H1 (cell line): ENCODE measurements around the gene FES. TPM values are rescaled to one million over a fixed set of nuclear protein-coding genes. Genes with fewer than 3 reads are reported as not detected.

Experiments
- CTCF ChIA-PET: fragments of 300-600 bp; sonication (Branson Sonifier 250); formaldehyde crosslinking; loops from one replicate; lab custom pipeline; 2021; ENCODE audit not compliant: partially characterized antibody; lab: Charles Lee
- POLR2A ChIA-PET: fragments of 300-600 bp; sonication (Branson Sonifier 250); formaldehyde crosslinking; loops from one replicate; lab custom pipeline; 2021; ENCODE audit warnings: inconsistent platforms; ENCODE audit not compliant: partially characterized antibody; lab: Charles Lee
- DNase-seq, 2 experiments: peaks; one replicate each; pipeline versions ENCODE4 v3.0.0 to v3.0.0-alpha.2; 2010 to 2022; ENCODE audit warnings: low spot score in 2 of 2, low read depth in 1 of 2, mixed read lengths in 1 of 2
- FAIRE-seq: peaks from 2 replicates; lab custom pipeline; 2011; peaks lifted over from hg19 to GRCh38; lab: Jason Lieb, UNC
- H2AFZ ChIP-seq: 2 replicates; pipeline ENCODE4 v1.8.1; 2012; ENCODE audit warnings: low read length, inconsistent platforms
- H2AK5ac ChIP-seq: 2 replicates; pipeline ENCODE4 v1.6.1; 2013; ENCODE audit warnings: low read depth, low read length
- H2BK120ac ChIP-seq: replicated peaks from 2 replicates; pipeline ENCODE3; 2013; ENCODE audit warnings: low read depth, low read length, inconsistent platforms
- H2BK12ac ChIP-seq: 2 replicates; pipeline ENCODE4 v1.6.1; 2013; ENCODE audit warnings: low read depth, low read length
- H2BK15ac ChIP-seq: 2 replicates; pipeline ENCODE4 v1.6.1; 2013; ENCODE audit warnings: low read length
- H2BK20ac ChIP-seq: 2 replicates; pipeline ENCODE4 v1.6.1; 2013; ENCODE audit warnings: low read length
- H2BK5ac ChIP-seq: 2 replicates; pipeline ENCODE4 v1.6.1; 2013; ENCODE audit warnings: low read depth, low read length
- H3K14ac ChIP-seq: 2 replicates; pipeline ENCODE4 v1.6.1; 2013; ENCODE audit warnings: inconsistent platforms; ENCODE audit not compliant: insufficient read length
- H3K18ac ChIP-seq: 2 replicates; pipeline ENCODE4 v1.6.1; 2013; ENCODE audit warnings: low read length; ENCODE audit errors: extremely low read depth
- H3K23ac ChIP-seq: 2 replicates; pipeline ENCODE4 v1.6.1; 2013; ENCODE audit warnings: inconsistent platforms; ENCODE audit not compliant: insufficient read length
- H3K23me2 ChIP-seq: 2 replicates; pipeline ENCODE4 v1.6.1; 2013; ENCODE audit warnings: low read depth, low read length
- H3K27ac ChIP-seq: 2 replicates; pipeline ENCODE4 v1.6.1; 2011; ENCODE audit warnings: low read depth, low read length, inconsistent platforms
- H3K27me3 ChIP-seq, 4 experiments: replicated peaks in 1 of 4; 1 replicate in 1 of 4; 2 replicates in 3 of 4; pipeline versions ENCODE4 v1.6.1 to v1.8.1; 2011 to 2013; ENCODE audit warnings: low read length in 3 of 4, mild to moderate bottlenecking in 3 of 4, inconsistent platforms in 2 of 4, mixed read lengths in 2 of 4, moderate library complexity in 1 of 4; ENCODE audit not compliant: control insufficient read depth in 3 of 4, insufficient read depth in 3 of 4; ENCODE audit errors: extremely low read depth in 1 of 4
- H3K36me3 ChIP-seq, 4 experiments: 2 replicates each; pipeline versions ENCODE4 v1.6.1 to v1.8.1; 2011 to 2013; ENCODE audit warnings: mild to moderate bottlenecking in 4 of 4, low read length in 3 of 4, moderate library complexity in 2 of 4, control low read depth in 1 of 4, inconsistent platforms in 1 of 4; ENCODE audit not compliant: insufficient read depth in 4 of 4, control insufficient read depth in 2 of 4
- H3K4ac ChIP-seq: replicated peaks from 2 replicates; pipeline ENCODE3; 2013; ENCODE audit warnings: low read length, low read depth, mixed read lengths, inconsistent platforms; ENCODE audit not compliant: insufficient read length
- H3K4me1 ChIP-seq, 4 experiments: replicated peaks in 1 of 4; 1 replicate in 1 of 4; 2 replicates in 3 of 4; pipeline versions ENCODE4 v1.6.1 to v1.8.1; 2011 to 2013; ENCODE audit warnings: low read length in 3 of 4, inconsistent platforms in 2 of 4, mixed read lengths in 1 of 4; ENCODE audit not compliant: insufficient read depth in 4 of 4, control insufficient read depth in 3 of 4
- H3K4me2 ChIP-seq, 2 experiments: 2 replicates each; pipeline versions ENCODE4 v1.6.1 to v1.8.1; 2011 to 2013; ENCODE audit warnings: low read depth in 2 of 2, low read length in 2 of 2, control low read depth in 1 of 2, inconsistent platforms in 1 of 2, mild to moderate bottlenecking in 1 of 2; ENCODE audit not compliant: insufficient read depth in 1 of 2
- H3K4me3 ChIP-seq, 4 experiments: fragments of 200-600, 300-600 bp in 1 of 4; sonication (generic), shearing (Covaris generic), sonication (Bioruptor Twin) in 1 of 4; 2 replicates each; pipeline versions ENCODE4 v1.5.1 to v1.8.1; 2011 to 2016; ENCODE audit warnings: low read length in 4 of 4, low read depth in 3 of 4, control low read depth in 2 of 4, inconsistent platforms in 2 of 4, mild to moderate bottlenecking in 2 of 4, mixed read lengths in 1 of 4, moderate library complexity in 1 of 4; ENCODE audit not compliant: insufficient read depth in 2 of 4; ENCODE audit errors: extremely low read depth in 1 of 4
- H3K56ac ChIP-seq: replicated peaks from 2 replicates; pipeline ENCODE3; 2013; ENCODE audit warnings: low read depth, mild to moderate bottlenecking, mixed read lengths, low read length, inconsistent platforms; ENCODE audit not compliant: insufficient read length
- H3K79me1 ChIP-seq: 2 replicates; pipeline ENCODE4 v1.6.1; 2013; ENCODE audit warnings: low read depth, low read length, control low read depth
- H3K79me2 ChIP-seq, 2 experiments: 2 replicates each; pipeline versions ENCODE4 v1.6.1 to v1.8.1; 2012 to 2013; ENCODE audit warnings: low read length in 2 of 2, mild to moderate bottlenecking in 2 of 2, inconsistent platforms in 1 of 2; ENCODE audit not compliant: insufficient read depth in 2 of 2, control insufficient read depth in 1 of 2
- H3K9ac ChIP-seq, 4 experiments: replicated peaks in 1 of 4; 1 replicate in 1 of 4; 2 replicates in 3 of 4; pipeline versions ENCODE4 v1.6.1 to v1.8.1; 2011 to 2013; ENCODE audit warnings: low read depth in 3 of 4, low read length in 3 of 4, control low read depth in 2 of 4, mild to moderate bottlenecking in 2 of 4, moderate library complexity in 2 of 4, inconsistent platforms in 1 of 4; ENCODE audit errors: extremely low read depth in 1 of 4
- H3K9me3 ChIP-seq, 2 experiments: 2 replicates each; pipeline versions ENCODE4 v1.6.1 to v1.8.1; 2012 to 2013; ENCODE audit warnings: mild to moderate bottlenecking in 2 of 2, moderate library complexity in 2 of 2, control low read depth in 1 of 2, inconsistent platforms in 1 of 2, low read depth in 1 of 2, low read length in 1 of 2, mixed read lengths in 1 of 2; ENCODE audit not compliant: insufficient read depth in 2 of 2
- H4K20me1 ChIP-seq, 2 experiments: replicated peaks in 1 of 2; 2 replicates each; pipeline versions ENCODE3 to v1.8.1; 2011 to 2013; ENCODE audit warnings: inconsistent platforms in 2 of 2, low read length in 2 of 2, mild to moderate bottlenecking in 1 of 2; ENCODE audit not compliant: insufficient read depth in 2 of 2, control insufficient read depth in 1 of 2
- H4K5ac ChIP-seq: 2 replicates; pipeline ENCODE4 v1.6.1; 2013; ENCODE audit warnings: low read length, low read depth, mixed read lengths, inconsistent platforms; ENCODE audit not compliant: insufficient read length
- H4K8ac ChIP-seq: 2 replicates; pipeline ENCODE4 v1.8.0; 2013; ENCODE audit warnings: mild to moderate bottlenecking, moderate library complexity, low read length, inconsistent platforms; ENCODE audit not compliant: insufficient read depth; ENCODE audit errors: extremely low read depth
- H4K91ac ChIP-seq: replicated peaks from 2 replicates; pipeline ENCODE3; 2013; ENCODE audit warnings: low read length, mixed read lengths, inconsistent platforms; ENCODE audit not compliant: insufficient read length
- BCL11A ChIP-seq, 2 experiments: IDR thresholded peaks; one replicate each; pipeline ENCODE4 v1.6.1; 2011; ENCODE audit warnings: low read depth in 2 of 2, low read length in 2 of 2, mild to moderate bottlenecking in 2 of 2
- EP300 ChIP-seq, 2 experiments: IDR thresholded peaks; 1 replicate in 1 of 2; 2 replicates in 1 of 2; pipeline ENCODE4 v1.6.1; 2011 to 2012; ENCODE audit warnings: low read depth in 2 of 2, low read length in 2 of 2, mild to moderate bottlenecking in 2 of 2, borderline replicate concordance in 1 of 2, inconsistent platforms in 1 of 2, moderate library complexity in 1 of 2
- HDAC6 ChIP-seq: IDR thresholded peaks from one replicate; pipeline ENCODE4 v1.7.1; 2012; ENCODE audit warnings: low read depth, mild to moderate bottlenecking, inconsistent platforms, low read length, moderate library complexity
- KDM4A ChIP-seq: IDR thresholded peaks from one replicate; pipeline ENCODE4 v1.7.1; 2012; ENCODE audit warnings: low read depth, mild to moderate bottlenecking, moderate library complexity, low read length, inconsistent platforms; ENCODE audit not compliant: severe bottlenecking
- PHF8 ChIP-seq: fragments of 200-600 bp; sonication (generic); conservative IDR thresholded peaks from 2 replicates; pipeline ENCODE4 v1.7.1; 2012; ENCODE audit warnings: low read depth, mild to moderate bottlenecking, inconsistent platforms, low read length, moderate library complexity
- POLR2A ChIP-seq, 2 experiments: IDR thresholded peaks; 1 replicate in 1 of 2; 2 replicates in 1 of 2; pipeline ENCODE4 v1.6.1; 2011; ENCODE audit warnings: low read depth in 2 of 2, low read length in 2 of 2, mild to moderate bottlenecking in 2 of 2; ENCODE audit errors: control extremely low read depth in 1 of 2
- POLR2AphosphoS5 ChIP-seq: IDR thresholded peaks from 2 replicates; pipeline ENCODE4 v1.6.1; 2011; ENCODE audit warnings: low read depth, low read length
- RXRA ChIP-seq: IDR thresholded peaks from 2 replicates; pipeline ENCODE4 v1.6.1; 2011; ENCODE audit warnings: low read depth, mild to moderate bottlenecking, low read length, moderate library complexity; ENCODE audit not compliant: insufficient read depth
- TBP ChIP-seq: IDR thresholded peaks from 2 replicates; pipeline ENCODE4 v1.6.1; 2011; ENCODE audit warnings: low read depth, low read length, improper control_type of control experiment
- WGBS, 2 experiments: shearing (Covaris generic) in 1 of 2; methylation state at CpG; one replicate each; pipeline versions ENCODE4 v1.1.6 to v1.1.7; 2013 to 2015; ENCODE audit warnings: low lambda C conversion rate in 2 of 2, mixed read lengths in 2 of 2, inconsistent platforms in 1 of 2, low coverage in 1 of 2, missing lambda C conversion rate in 1 of 2; ENCODE audit not compliant: insufficient replicate concordance in 2 of 2, insufficient coverage in 1 of 2, insufficient read length in 1 of 2; ENCODE audit errors: extremely low coverage in 1 of 2, missing lambda C conversion rate in 1 of 2; 5-methylcytosine and 5-hydroxymethylcytosine counted together
- polyA plus RNA-seq, 7 experiments: library from polyadenylated mRNA; depleted of rRNA in 3 of 7; stranded (reverse) in 5 of 7; unstranded in 2 of 7; fragments of >200 nt in 5 of 7; fragments of 200-250 nt in 2 of 7; gene quantifications; 1 replicate in 5 of 7; 2 replicates in 1 of 7; 4 replicates in 1 of 7; pipeline versions ENCODE4 v1.2.1 to v1.2.3, GENCODE V29; 2011 to 2013; ENCODE audit warnings: missing spikeins in 2 of 7, mixed read lengths in 2 of 7
- total RNA-seq: library from RNA; stranded (reverse); fragmentation: NEBNext Ultra II Directional; extraction: Animal tissue kit (Norgen Biotek cat#: 25700); gene quantifications from 2 replicates; pipeline ENCODE4 v1.2.1, GENCODE V29; 2021
- TF ChIP-seq, protein P1 (sequence below): IDR thresholded peaks from 2 replicates; pipeline ENCODE4 v1.6.1; 2011; ENCODE audit warnings: low read length, improper control_type of control experiment

FES gene
- total and polyA plus RNA-seq, 2 of the 8 experiments (the other 6 are each of a cell fraction or from before 2014, with no cell fraction given): 8.5 to 8.6 TPM

DNA sequence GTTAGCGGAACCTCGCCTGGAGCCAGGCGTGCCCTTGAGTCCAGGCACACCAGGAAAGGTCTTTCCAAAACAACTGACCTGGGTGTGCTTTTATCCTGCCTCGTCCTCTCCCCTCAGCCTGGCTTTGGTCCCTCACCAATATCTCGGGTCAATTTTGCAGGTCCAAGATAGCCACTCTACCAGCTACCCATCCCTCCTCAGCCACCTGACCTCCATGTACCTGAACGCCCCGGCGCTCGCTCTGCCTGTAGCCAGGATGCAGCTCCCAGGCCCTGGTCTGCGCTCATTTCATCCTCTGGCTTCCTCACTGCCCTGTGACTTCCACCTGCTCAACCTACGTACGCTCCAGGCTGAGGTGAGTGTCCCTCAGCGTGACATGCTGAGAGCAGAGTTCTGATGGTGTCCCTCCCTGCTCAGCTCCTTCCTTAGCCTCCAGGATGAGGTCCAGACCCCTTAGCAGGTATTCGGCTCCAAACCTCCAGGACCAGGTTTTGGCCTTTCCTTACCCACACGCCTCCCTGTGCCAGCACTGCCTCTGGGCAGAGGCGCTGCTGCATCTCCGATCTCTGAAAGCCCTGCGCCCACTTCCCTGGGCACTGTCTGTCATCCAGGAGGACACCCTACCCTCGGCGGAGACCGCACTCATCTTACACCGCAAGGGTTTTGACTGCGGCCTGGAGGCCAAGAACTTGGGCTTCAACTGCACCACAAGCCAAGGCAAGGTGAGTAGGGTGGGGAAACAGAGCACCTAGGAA is 33.9 kb downstream of the FES start:
- Histone ChIP-seq H2AFZ (no peak overlapping the region), H3K14ac (no peak overlapping the region), H2BK20ac (no peak overlapping the region), H3K79me2 (no peaks in the 10 kb centered on the region), H3K4me1 (peaks cover 0 to 2% (median 0%) of the 10 kb centered on the region in 4 experiments; a peak in 2 of 7 replicates), H4K5ac (no peak overlapping the region), H3K4me3 (no peak overlapping the region), H2AK5ac (no peak overlapping the region), H3K36me3 (no peaks in the 10 kb centered on the region; a peak in 2 of 8 replicates), H3K4ac (no peak overlapping the region), H3K79me1 (no peaks in the 10 kb centered on the region), H3K56ac (no peak overlapping the region), H2BK15ac (no peak overlapping the region), H4K91ac (no peak overlapping the region), H3K27me3 (no peaks in the 10 kb centered on the region), H3K27ac (no peak overlapping the region), H4K20me1 (peaks cover under 1 to 3% of the 10 kb centered on the region in 2 experiments), H3K4me2 (no peak overlapping the region), H4K8ac (no peak overlapping the region), H2BK12ac (no peak overlapping the region), H3K18ac (no peak overlapping the region), H3K23me2 (no peaks in the 10 kb centered on the region), H3K23ac (no peak overlapping the region), H2BK5ac (no peak overlapping the region; the same call in 1 of the 2 replicates), H2BK120ac (no peak overlapping the region), H3K9ac (no peak overlapping the region), H3K9me3 (no peaks in the 10 kb centered on the region)
- ChIA-PET POLR2A (interaction anchor here (0.7 to 1.4 kb wide), 4 partner anchors 12 to 17 kb away, joined by 3 to 6 read pairs (median 3); partner anchors contain the start of genes MAN2A2 and UNC45A), CTCF (interaction anchor here (0.6 to 6.8 kb wide), 9 partner anchors 8 to 331 kb away, joined by 3 to 87 read pairs (median 4); partner anchors contain the start of genes HDDC3 and UNC45A)
- TF ChIP-seq POLR2A (IDR thresholded peaks at IDR 0.05; ENCODE audit: control extremely low read depth in 1 of 2, low read depth in 2 of 2, low read length in 2 of 2) (no peak), HDAC6 (no peak), TBP (no peak), RXRA (no peak), POLR2AphosphoS5 (no peak), PHF8 (no peak), BCL11A (IDR thresholded peaks at IDR 0.05; ENCODE audit: low read depth in 2 of 2, low read length in 2 of 2) (no peak), EP300 (IDR thresholded peaks at IDR 0.05; ENCODE audit: borderline replicate concordance in 1 of 2, low read depth in 2 of 2, low read length in 2 of 2) (no peak), KDM4A (no peak)
- TF ChIP-seq, protein P1, sequence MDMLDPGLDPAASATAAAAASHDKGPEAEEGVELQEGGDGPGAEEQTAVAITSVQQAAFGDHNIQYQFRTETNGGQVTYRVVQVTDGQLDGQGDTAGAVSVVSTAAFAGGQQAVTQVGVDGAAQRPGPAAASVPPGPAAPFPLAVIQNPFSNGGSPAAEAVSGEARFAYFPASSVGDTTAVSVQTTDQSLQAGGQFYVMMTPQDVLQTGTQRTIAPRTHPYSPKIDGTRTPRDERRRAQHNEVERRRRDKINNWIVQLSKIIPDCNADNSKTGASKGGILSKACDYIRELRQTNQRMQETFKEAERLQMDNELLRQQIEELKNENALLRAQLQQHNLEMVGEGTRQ: no peak
- FAIRE-seq (no peak), DNase-seq (no peak)
- WGBS, 2 experiments: 92% methylated on average over 23 of the region's 23 CpGs; no CpG with 5 or more reads in 1 of the 2 experiments
